Measurements from ENCODE around the gene ICAM5. TPM values are rescaled to one million over a fixed set of nuclear protein-coding genes. Genes with fewer than 3 reads are reported as not detected.

The ICAM5 gene
- total and polyA plus RNA-seq, 9 of the 15 experiments (the other 6 are each of a cell fraction or from before 2014, with no cell fraction given): 0.10 to 114 (median 13.7) TPM

- Histone ChIP-seq H4K20me1 (replicated peaks; ENCODE audit: control insufficient read depth, insufficient read depth, low read length) (no peaks in the 10 kb centered on the region), H3K9ac (ENCODE audit: insufficient read depth in 1 of 2, low read depth in 2 of 2, low read length in 2 of 2) (no peak overlapping the region), H3K36me3 (ENCODE audit: control insufficient read depth, insufficient read depth, low read length) (no peaks in the 10 kb centered on the region), H3K9me3 (replicated peaks; ENCODE audit: control insufficient read depth, insufficient read depth, low read depth, low read length) (no peaks in the 10 kb centered on the region), H3K9me1 (ENCODE audit: control insufficient read depth, insufficient read depth, low read length) (no peaks in the 10 kb centered on the region), H3K4me2 (ENCODE audit: insufficient read depth, low read length) (no peak overlapping the region), H3K27ac (ENCODE audit: extremely low read depth, low read depth, low read length) (no peak overlapping the region), H3K4me3 (no peak overlapping the region), H2AFZ (ENCODE audit: low read depth, low read length) (no peak overlapping the region), H3K79me2 (ENCODE audit: control insufficient read depth, insufficient read depth, low read length) (peaks cover 19% of the 10 kb centered on the region), H3K27me3 (ENCODE audit: control insufficient read depth in 2 of 2, insufficient read depth in 2 of 2, low read length in 2 of 2) (no peaks in the 10 kb centered on the region), H3K4me1 (replicated peaks in 1 of 2; ENCODE audit: control insufficient read depth in 2 of 2, insufficient read depth in 2 of 2, low read length in 2 of 2) (peaks cover 12 to 29% of the 10 kb centered on the region in 2 experiments; a peak in 4 of 5 replicates)
- FAIRE-seq: no peak
- ATAC-seq: no peak
- 40% methylated on average over 7 of the region's 7 CpGs for WGBS (ENCODE audit: insufficient coverage, low coverage, missing lambda C conversion rate)
- intact Hi-C loops (cut with micrococcal nuclease): no loop called here
- in situ Hi-C loops (cut with MboI): no loop called here
- ChIA-PET POLR2A (interaction anchor here (0.7 to 1.1 kb wide), 2 partner anchors 122 to 1114 kb away, joined by 3 to 4 read pairs; no protein-coding TSS in a partner anchor), CTCF (ENCODE audit: low intra/inter-chr PET ratio) (interaction anchor here (0.7 kb wide), 1 partner anchor 123 kb away, joined by 3 read pairs; no protein-coding TSS in a partner anchor)
- BruUV-seq (replicated peaks): no TSS peak
- no peak for TF ChIP-seq ZNF174 (CRISPR knock-in tag; IDR thresholded peaks at IDR 0.05)
- TF ChIP-seq ADNP (tag; IDR thresholded peaks at IDR 0.05): peak; percentile 30; the same call in 1 of the 2 replicates
- TF ChIP-seq SRSF7 (optimal IDR thresholded peaks at IDR 0.05; ENCODE audit: low read depth, low read length): no peak
- TF ChIP-seq NCOA2 (IDR thresholded peaks at IDR 0.05; ENCODE audit: partially characterized antibody in 2 of 2): no peak
- no peak for TF ChIP-seq IRF9 (tag; IDR thresholded peaks at IDR 0.05)
- no peak for TF ChIP-seq STAT5A (IDR thresholded peaks at IDR 0.05; ENCODE audit: borderline replicate concordance, low read length)
- no peak for TF ChIP-seq RUNX1 (IDR thresholded peaks at IDR 0.05; ENCODE audit: low read depth)
- TF ChIP-seq ZNF695 (CRISPR knock-in tag; IDR thresholded peaks at IDR 0.05): no peak
- DNase-seq (ENCODE audit: extremely low read depth in 1 of 4, low spot score in 3 of 4): no peak
Measured at GRCh38 chr19:10266706-10267105, 23.0 kb upstream of the ICAM5 start.

Data from K562 (cell line).